ENCODE measurements around the gene WASF1.

WASF1 gene

GRCh38 chr6:110178626-110179405 lies 654 bp downstream of the WASF1 start:
- peak; percentile 68 for TF ChIP-seq CTCF (IDR thresholded peaks at IDR 0.05)
- Histone ChIP-seq H3K4me2 (ENCODE audit: low read length) (peak overlapping the region; percentile 93), H3K27me3 (ENCODE audit: control insufficient read depth, insufficient read depth, low read length) (no peaks in the 10 kb centered on the region), H3K36me3 (ENCODE audit: control insufficient read depth, insufficient read depth, low read length) (no peaks in the 10 kb centered on the region), H3K9ac (no peak overlapping the region), H3K27ac (peak overlapping the region; percentile 74), H3K79me2 (peaks cover 32% of the 10 kb centered on the region), H3K4me3 (ENCODE audit: low read depth, low read length) (peak overlapping the region; percentile 87), H3K4me1 (peaks cover 18% of the 10 kb centered on the region), H2AFZ (peak overlapping the region; percentile 99), H3K9me3 (ENCODE audit: control insufficient read depth, low read length) (no peaks in the 10 kb centered on the region)

DNA sequence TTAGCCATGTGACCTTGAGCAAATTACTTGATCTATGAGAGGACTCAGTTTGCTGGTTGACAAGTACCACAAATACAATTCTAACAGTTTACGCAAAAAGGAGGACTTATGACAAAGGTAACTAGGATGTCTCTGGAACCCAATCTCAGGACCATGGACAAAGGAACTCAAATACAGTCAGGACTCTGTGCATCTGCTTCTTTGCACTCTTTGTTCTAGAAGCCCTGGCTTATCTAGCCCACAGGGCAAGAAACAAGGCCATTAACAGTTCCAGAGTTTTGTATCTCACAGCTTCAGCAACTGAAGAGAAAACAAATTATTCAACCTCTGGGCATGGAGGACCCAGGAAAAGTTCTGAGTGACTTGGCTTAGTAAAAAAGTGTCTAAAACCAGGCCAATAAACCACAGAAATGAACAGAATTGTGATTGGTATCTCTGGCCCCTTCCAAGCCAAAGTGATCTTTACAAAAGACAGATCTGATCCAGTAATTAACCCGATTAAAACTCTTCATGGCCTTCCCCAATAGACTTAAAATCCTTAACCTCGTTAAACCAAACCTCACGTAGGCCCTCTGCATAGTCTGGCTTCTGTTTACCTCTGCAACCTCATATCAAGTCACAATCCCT lies 5.9 kb downstream of the WASF1 start:
- H3K4me1 ChIP-seq: no peaks in the 10 kb centered on the region
- H3K4me3 ChIP-seq (ENCODE audit: low read depth, low read length): no peak overlapping the region
- no peaks in the 10 kb centered on the region for H3K27me3 ChIP-seq (ENCODE audit: control insufficient read depth, insufficient read depth, low read length)
- H3K27ac ChIP-seq: no peak overlapping the region
- no peaks in the 10 kb centered on the region for H3K9me3 ChIP-seq (ENCODE audit: control insufficient read depth, low read length)
- H3K4me2 ChIP-seq (ENCODE audit: low read length): no peak overlapping the region
- no peak overlapping the region for H3K9ac ChIP-seq
- H2AFZ ChIP-seq: no peak overlapping the region
- H3K79me2 ChIP-seq: no peaks in the 10 kb centered on the region
- no peak for TF ChIP-seq CTCF (IDR thresholded peaks at IDR 0.05)
- no peaks in the 10 kb centered on the region for H3K36me3 ChIP-seq (ENCODE audit: control insufficient read depth, insufficient read depth, low read length)

GRCh38 chr6:110170081-110170480 lies 9.4 kb downstream of the WASF1 start:
- Histone ChIP-seq H3K79me2 (no peaks in the 10 kb centered on the region), H3K9ac (no peak overlapping the region), H3K36me3 (ENCODE audit: control insufficient read depth, insufficient read depth, low read length) (no peaks in the 10 kb centered on the region), H2AFZ (no peak overlapping the region), H3K27ac (no peak overlapping the region), H3K4me3 (ENCODE audit: low read depth, low read length) (no peak overlapping the region), H3K4me1 (no peaks in the 10 kb centered on the region), H3K4me2 (ENCODE audit: low read length) (no peak overlapping the region), H3K9me3 (ENCODE audit: control insufficient read depth, low read length) (no peaks in the 10 kb centered on the region), H3K27me3 (ENCODE audit: control insufficient read depth, insufficient read depth, low read length) (no peaks in the 10 kb centered on the region)
- TF ChIP-seq CTCF (IDR thresholded peaks at IDR 0.05): no peak

- no peak overlapping the region for H3K27ac ChIP-seq
- no peaks in the 10 kb centered on the region for H3K79me2 ChIP-seq
- H3K4me1 ChIP-seq: no peaks in the 10 kb centered on the region
- H3K9me3 ChIP-seq (ENCODE audit: control insufficient read depth, low read length): no peaks in the 10 kb centered on the region
- no peak overlapping the region for H3K4me2 ChIP-seq (ENCODE audit: low read length)
- no peaks in the 10 kb centered on the region for H3K27me3 ChIP-seq (ENCODE audit: control insufficient read depth, insufficient read depth, low read length)
- no peak overlapping the region for H3K4me3 ChIP-seq (ENCODE audit: low read depth, low read length)
- no peaks in the 10 kb centered on the region for H3K36me3 ChIP-seq (ENCODE audit: control insufficient read depth, insufficient read depth, low read length)
- TF ChIP-seq CTCF (IDR thresholded peaks at IDR 0.05): no peak
- no peak overlapping the region for H3K9ac ChIP-seq
- H2AFZ ChIP-seq: no peak overlapping the region
These were observed 21.0 kb downstream of the WASF1 start for GRCh38 chr6:110158479-110158878.

Measured in parathyroid adenoma (tissue), 2 donors.